ENCODE results near the gene DNLZ.
"Not testable (repeated sequence)": the region's sequence is repeated elsewhere in the genome, so short reads cannot be mapped to it uniquely, and the experiment has no call there.

Gene DNLZ

DNA sequence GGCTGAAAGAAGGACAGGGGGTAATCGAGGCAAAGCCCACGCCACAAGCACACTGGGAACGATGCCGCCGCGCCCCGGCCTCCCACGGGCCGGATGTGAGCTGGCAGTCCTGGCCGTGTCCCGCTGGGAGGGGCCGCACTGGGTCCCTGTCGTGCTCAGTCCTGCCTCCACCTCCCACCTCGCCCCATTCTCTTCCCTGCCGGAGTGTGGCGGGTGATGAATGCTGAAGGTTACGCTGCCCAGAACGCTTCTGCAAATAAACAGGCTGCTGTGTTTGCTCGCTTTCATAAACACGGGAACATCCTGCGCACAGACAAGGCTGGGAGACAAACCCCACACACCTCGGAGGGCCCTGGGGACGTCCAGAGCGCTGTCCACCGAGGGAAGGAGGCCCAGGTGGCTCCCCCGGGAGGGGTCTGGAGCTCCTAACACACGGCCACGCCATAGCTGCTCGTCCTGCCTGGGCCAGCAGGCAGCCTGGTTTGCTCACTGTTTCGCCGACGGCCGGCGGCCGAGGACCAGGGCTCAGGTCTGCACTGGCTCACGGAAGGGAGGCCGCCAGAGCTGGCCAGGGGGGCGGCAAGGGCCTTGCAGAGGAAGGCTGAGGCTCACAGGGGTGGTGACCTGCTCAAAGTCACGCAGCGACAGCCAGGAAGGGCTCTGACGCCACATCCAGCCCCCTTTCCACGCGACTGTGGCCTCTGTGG, 2.3 kb downstream of the DNLZ start:
- Mint-ChIP-seq H3K9me3 (no peaks in the 10 kb centered on the region), H3K27ac (no peak overlapping the region), H3K4me1 (peaks cover 18% of the 10 kb centered on the region), H3K27me3 (no peaks in the 10 kb centered on the region), H3K4me3 (peak overlapping the region in 1 of 2 donors; percentile 21)
- ATAC-seq = no peak
- DNase-seq = no peak

DNA sequence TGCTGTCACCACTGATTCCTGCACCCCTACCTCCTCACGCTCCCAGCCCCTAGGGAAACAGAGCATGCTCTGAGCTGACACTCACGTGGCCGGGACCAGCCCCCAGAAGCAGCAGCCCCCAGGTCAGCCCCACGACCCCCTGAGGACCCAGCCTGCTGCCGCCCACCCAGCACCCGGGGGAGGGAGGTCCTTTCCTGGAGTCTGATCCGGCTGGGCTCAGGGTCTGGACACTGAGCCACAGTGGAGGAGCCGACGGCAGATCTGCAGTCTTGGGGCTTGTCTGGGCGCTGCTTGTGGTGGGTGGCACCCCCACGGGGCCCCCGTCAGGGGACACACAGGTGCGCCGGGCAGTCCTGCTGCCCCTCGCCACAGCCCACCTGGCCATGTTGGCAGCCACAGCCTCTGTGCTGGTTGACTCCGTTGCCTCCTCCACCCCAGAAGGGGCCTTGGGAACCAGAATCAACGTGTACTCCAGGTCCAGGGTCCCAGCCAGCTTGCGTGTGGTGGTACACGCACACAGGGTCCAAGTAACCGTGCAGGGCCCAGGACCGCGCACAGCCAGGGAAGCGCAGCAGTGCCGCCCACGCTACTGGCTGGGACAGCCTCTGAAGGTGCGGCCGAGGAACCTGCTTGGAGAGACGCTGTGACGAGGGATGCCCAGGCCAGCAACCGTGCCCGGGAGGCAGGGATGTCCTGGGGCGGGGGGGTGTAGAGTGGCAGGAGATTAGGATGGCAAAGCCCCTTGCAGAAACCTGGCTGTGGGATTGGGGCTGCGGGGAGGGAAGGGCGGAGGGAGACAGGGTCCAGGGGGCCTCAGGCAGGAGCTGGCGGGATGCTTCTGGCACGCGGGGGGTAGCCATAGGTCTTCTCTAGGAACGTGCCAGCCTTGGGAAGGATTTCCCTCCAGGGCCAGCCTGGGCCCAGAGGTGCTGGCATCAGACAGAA, 3.5 kb downstream of the DNLZ start:
- Mint-ChIP-seq H3K27ac (no peak overlapping the region), H3K4me1 (peaks cover 18% of the 10 kb centered on the region), H3K4me3 (no peak overlapping the region), H3K27me3 (no peaks in the 10 kb centered on the region), H3K9me3 (no peaks in the 10 kb centered on the region)
- no peak for ATAC-seq
- DNase-seq = no peak

DNA sequence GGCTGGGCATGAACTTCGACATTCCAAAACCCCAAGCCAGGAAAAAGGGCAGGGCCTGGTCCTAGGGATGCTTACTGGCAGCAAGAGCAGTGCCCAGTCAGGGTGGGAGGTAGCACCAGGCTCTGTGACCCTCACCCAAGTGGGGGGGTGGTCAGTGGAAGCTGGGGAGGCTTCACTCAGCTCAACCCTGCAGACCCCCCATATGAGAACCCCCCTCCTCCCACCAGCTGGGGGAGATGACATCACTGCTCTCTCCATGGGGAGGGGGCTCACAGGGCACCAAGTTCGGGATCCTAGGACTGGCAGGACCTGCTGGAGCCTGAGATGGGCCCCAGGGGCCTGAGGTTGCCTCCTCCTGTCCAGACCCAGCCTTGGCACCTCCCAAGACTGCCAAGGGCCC, 4.7 kb downstream of the DNLZ start:
- no peak for DNase-seq
- no peaks in the 10 kb centered on the region for H3K9me3 Mint-ChIP-seq
- H3K4me3 Mint-ChIP-seq = no peak overlapping the region
- no peak overlapping the region for H3K27ac Mint-ChIP-seq
- ATAC-seq = no peak
- H3K4me1 Mint-ChIP-seq = peaks cover 16% of the 10 kb centered on the region
- H3K27me3 Mint-ChIP-seq = no peaks in the 10 kb centered on the region

DNA sequence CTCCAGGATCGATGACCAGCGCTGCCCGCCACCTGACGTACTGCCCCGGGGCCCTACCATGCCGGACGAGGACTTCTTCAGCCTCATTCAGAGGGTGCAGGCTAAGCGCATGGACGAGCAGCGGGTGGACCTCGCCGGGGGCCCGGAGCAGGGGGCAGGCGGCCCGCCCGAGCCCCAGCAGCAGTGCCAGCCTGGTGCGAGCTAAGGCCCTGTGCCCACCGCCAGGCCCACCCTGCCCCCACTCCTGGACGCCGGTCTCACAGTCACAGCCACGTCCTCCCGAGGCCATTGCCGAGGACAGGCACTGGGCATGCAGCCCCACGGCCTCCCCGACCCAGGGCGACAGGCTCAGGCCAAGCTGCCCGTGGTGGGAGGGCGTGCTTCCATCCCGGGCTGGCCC, 5.5 kb downstream of the DNLZ start:
- H3K27ac Mint-ChIP-seq = no peak overlapping the region
- ATAC-seq (no peak), DNase-seq (no peak)
- no peak overlapping the region for H3K4me3 Mint-ChIP-seq
- H3K27me3 Mint-ChIP-seq = no peaks in the 10 kb centered on the region
- H3K4me1 Mint-ChIP-seq = peaks cover 15% of the 10 kb centered on the region
- H3K9me3 Mint-ChIP-seq = no peaks in the 10 kb centered on the region

DNA sequence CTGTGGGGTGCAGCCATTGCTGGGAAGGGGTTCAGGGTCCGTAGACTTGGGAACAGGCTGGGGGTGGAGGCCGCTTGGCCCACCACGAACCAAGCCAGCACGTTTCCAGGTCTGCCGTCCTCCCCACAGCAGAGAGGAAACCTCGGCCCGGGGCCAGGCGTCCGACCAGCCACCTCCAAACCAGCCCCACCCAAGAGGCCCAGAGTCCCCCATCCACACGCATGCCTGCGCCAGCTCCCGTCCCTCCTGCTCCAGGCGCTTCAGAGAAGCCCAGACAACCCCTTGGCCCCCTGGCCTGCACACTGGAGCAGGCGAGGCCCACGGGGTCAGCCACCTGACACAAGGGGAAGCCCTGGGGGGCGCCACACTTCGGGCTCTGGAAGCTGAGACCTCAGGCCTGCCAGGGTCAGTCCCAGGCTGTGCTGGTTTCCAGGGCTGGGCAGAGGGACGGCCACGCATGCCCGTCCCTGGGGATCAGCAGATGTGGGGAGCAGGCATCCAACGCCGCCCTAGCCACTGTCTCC, 6.3 kb downstream of the DNLZ start:
- Mint-ChIP-seq H3K27me3 (no peaks in the 10 kb centered on the region), H3K9me3 (no peaks in the 10 kb centered on the region), H3K27ac (no peak overlapping the region), H3K4me1 (peaks cover 14% of the 10 kb centered on the region), H3K4me3 (no peak overlapping the region)
- ATAC-seq (no peak), DNase-seq (no peak)

DNA sequence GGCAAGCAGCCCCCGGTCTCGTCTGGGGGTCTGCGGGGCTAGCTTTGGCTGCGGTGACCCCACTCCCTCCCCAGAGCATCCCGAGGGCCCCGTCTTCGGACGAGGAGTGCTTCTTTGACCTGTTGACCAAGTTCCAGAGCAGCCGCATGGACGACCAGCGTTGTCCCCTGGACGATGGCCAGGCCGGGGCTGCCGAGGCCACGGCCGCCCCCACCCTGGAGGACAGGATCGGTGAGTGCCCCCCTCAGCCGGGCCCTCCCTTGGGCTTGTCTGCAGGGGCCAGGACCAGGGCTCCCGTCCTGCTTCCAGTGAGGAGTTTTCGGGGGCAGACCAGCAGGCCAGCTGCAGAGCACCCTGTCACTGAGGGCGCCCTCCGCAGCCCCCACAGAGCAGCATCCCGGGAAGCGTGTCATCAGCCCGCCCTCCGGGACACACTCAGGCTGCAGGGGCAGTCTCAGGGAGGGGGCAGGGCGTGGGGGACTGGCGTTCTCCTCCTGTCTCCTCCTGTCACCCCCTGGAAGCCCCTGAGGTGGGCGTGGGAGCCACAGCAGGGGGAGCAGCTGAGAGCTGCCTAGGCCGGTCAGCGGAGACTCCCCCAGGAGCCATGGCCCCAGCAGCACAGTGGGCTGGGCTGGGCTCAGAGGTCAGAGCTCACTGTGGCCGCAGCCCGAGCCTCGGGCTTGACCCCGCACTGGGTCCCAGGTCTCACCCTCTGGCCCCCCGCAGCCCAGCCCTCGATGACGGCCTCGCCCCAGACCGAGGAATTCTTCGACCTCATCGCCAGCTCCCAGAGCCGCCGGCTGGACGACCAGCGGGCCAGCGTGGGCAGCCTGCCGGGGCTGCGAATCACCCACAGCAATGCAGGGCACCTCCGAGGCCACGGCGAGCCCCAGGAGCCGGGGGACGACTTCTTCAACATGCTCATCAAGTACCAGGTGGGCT, 7.7 kb downstream of the DNLZ start:
- H3K27ac Mint-ChIP-seq = peak overlapping the region in 1 of 2 donors; percentile 59
- no peak for ATAC-seq
- no peaks in the 10 kb centered on the region for H3K9me3 Mint-ChIP-seq
- no peak for DNase-seq
- peaks cover 10% of the 10 kb centered on the region for H3K4me1 Mint-ChIP-seq
- no peak overlapping the region for H3K4me3 Mint-ChIP-seq
- H3K27me3 Mint-ChIP-seq = no peaks in the 10 kb centered on the region

DNA sequence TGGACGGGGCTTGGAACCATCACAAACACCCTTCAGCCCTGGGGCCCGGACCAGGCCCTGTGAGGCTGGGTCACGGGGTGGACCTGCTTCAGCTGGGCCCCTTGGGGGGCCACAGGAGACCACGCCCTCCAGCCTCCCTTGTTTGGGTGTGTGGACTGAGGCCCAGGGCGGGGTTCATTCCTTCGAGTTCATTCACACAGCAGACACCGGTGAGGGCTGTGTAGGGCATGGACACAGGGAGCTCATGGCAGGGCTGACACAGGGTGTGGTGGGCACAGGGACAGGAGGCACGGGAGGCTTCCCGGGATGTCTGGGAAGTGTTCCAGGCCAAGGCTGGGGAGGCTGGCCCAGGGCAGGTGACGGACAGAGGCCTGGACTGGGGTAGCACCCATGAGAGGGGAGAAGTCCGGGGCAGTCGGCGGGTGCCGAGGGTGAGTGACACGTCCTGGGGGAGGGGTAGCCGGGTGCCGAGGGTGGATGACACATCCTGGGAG, 8.9 kb downstream of the DNLZ start:
- DNase-seq (no peak), ATAC-seq (no peak)
- no peak overlapping the region for H3K27ac Mint-ChIP-seq
- no peak overlapping the region for H3K4me3 Mint-ChIP-seq
- no peaks in the 10 kb centered on the region for H3K27me3 Mint-ChIP-seq
- H3K4me1 Mint-ChIP-seq = peaks cover 10% of the 10 kb centered on the region
- H3K9me3 Mint-ChIP-seq = no peaks in the 10 kb centered on the region

DNA sequence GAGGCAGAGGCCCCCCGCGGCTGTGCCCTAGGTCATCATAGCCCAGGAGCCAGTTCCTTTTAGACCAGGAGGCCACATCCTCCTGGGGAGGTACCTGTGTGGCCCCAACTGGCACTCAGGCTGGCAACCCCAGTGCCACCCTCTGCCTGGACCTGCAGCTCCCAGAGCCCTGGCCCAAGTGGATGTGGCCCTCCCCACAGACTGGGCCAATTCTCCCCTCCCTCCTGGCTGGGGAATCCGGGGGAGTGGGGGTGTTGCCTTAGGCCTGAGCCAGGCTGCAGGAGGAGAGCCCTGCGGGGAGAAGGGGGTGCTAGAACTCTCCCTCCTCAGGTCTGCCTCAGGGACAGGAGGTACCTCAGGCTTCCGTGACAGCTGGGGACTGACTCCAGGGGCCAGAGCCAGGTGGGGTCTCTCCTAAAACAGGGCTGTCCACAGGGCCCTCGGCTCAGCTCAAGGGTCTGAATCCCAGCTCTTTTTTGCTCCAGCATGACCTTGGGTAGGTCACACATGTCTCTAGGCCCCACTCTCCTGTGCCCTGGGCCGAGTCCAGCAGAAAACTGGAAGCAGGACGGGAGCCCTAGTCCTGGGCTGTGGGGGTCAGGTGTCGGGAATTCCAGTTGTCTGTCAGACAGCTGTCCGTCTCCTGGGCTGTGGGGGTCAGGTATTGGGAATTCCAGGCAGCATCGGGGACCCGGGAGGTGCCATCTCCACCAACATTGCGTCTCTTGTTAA, 9.6 kb downstream of the DNLZ start:
- ATAC-seq = no peak
- Mint-ChIP-seq H3K9me3 (no peaks in the 10 kb centered on the region), H3K4me3 (no peak overlapping the region), H3K4me1 (peaks cover 10% of the 10 kb centered on the region), H3K27me3 (no peaks in the 10 kb centered on the region), H3K27ac (peak overlapping the region; percentile 46 to 59)
- no peak for DNase-seq

DNA sequence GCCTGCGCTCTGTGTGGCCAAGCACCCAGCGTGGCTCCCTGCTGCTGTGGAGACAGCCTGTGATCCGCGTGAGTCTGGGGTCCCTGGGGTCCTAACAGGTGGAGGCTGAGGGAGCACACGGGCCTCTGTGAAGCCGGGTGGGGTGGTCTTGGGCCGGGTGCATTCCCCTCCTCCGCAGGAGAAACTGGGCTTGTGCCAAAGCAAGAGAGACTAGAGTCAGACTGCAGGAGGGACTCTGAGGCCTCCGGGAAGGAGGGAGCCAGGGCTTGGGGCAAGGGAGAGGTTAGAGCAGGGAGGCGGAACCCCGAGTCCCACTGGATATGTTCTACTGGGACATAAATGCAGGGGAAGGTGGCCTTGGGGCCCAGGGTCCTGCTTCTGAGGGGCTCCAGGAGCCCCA, 10.5 kb downstream of the DNLZ start:
- Mint-ChIP-seq H3K4me3 (no peak overlapping the region), H3K27ac (peak overlapping the region in 1 of 2 donors; percentile 55)
- no peak for ATAC-seq

DNA sequence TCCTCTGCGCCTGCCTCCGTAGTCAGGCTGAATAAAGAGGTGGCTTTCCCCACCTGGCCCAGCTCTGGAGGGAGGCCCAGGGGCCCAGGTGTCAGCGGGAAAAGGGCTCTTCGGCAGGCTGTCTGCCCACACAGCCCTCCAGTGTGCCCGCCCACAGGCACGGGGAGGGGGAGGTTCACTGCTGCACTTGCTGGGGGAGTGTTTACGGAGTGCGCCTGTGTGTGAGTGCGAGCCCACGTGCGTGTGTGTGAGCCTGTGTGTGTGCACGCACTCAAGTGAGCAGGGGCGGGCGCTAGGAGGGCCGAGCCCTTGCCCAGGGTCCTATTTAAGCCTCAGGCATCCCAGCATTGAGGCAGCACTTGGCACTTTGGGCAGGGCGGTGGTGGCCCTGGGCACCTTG, 10.9 kb downstream of the DNLZ start:
- Mint-ChIP-seq H3K27me3 (no peaks in the 10 kb centered on the region), H3K9me3 (no peaks in the 10 kb centered on the region), H3K27ac (no peak overlapping the region), H3K4me3 (no peak overlapping the region), H3K4me1 (peaks cover 10% of the 10 kb centered on the region)
- DNase-seq (no peak), ATAC-seq (no peak)

More for the DNA sequence above, 10.5 kb downstream of the DNLZ start:
- no peaks in the 10 kb centered on the region for H3K27me3 Mint-ChIP-seq
- DNase-seq = no peak
- peaks cover 10% of the 10 kb centered on the region for H3K4me1 Mint-ChIP-seq
- H3K9me3 Mint-ChIP-seq = no peaks in the 10 kb centered on the region

DNA sequence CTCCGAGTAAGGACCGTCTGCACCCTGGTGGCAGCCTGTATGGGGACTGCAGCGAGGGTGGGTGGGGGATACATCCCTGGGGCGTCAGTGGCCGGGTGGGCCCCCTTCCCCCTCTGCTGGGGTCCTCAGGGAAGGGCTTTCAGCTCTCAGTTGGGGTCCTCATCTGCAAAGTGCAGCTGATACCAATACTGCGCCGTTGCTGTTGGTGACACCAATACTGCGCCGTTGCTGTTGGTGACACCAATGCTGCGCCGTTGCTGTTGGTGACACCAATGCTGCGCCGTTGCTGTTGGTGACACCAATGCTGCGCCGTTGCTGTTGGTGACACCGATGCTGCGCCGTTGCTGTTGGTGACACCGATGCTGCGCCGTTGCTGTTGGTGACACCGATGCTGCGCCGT, 11.7 kb downstream of the DNLZ start:
- H3K4me3 Mint-ChIP-seq, ATAC-seq, H3K27me3 Mint-ChIP-seq, H3K27ac Mint-ChIP-seq, H3K9me3 Mint-ChIP-seq, DNase-seq: not testable (repeated sequence)
- H3K4me1 Mint-ChIP-seq = peaks cover 10% of the 10 kb centered on the region

DNA sequence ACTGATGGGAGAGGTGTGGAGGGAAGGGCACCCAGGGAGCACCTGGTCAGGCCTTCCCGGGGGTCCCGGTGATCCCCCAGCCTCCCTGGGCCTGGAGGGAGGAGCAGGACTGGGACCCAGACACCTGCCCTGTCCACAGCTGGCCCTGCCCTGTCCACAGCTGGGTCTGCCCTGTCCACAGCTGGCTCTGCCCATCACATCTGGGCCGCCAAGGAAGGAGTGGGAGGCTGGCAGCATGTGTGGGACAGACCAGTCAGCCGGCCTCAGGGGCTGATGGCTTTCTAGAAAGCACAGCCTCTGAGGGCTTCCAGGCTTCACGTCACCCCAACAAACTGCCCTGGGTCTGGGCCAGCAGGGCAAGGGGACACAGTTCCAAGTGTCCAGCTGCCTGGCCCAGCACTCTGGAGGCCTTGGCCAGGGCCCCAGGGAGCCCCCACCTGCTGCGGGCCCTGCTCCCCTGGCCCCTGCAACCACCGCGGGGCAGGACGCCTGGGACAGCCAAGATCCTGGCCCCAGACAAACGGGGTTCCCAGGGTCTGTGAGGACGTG, 12.2 kb downstream of the DNLZ start:
- Mint-ChIP-seq H3K4me1 (peaks cover 10% of the 10 kb centered on the region), H3K27ac (no peak overlapping the region), H3K27me3 (no peaks in the 10 kb centered on the region), H3K4me3 (no peak overlapping the region), H3K9me3 (no peaks in the 10 kb centered on the region)
- ATAC-seq (no peak), DNase-seq (no peak)

DNA sequence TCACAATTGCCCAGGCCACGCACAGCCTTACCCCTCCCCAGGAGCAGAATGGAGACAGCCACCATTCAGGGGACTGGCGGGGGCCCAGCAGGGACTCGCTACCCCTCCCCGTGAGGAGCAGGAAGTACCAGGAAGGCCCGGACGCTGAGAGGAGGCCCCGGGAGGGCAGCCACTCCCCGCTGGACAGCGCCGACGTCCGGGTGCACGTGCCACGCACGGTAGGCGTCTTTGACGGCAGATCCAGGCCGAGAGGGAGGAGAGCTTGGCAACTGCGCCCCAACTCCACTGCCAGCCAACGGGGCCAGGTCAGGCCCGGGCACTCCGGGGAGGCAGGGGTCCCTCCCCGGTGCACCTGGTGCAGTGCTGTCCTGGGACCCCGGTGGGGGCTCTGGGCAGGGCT, 14.0 kb downstream of the DNLZ start:
- no peak for ATAC-seq
- H3K9me3 Mint-ChIP-seq = no peaks in the 10 kb centered on the region
- H3K4me1 Mint-ChIP-seq = peaks cover 7% of the 10 kb centered on the region
- no peak overlapping the region for H3K4me3 Mint-ChIP-seq
- no peak overlapping the region for H3K27ac Mint-ChIP-seq
- DNase-seq = no peak
- H3K27me3 Mint-ChIP-seq = no peaks in the 10 kb centered on the region

DNA sequence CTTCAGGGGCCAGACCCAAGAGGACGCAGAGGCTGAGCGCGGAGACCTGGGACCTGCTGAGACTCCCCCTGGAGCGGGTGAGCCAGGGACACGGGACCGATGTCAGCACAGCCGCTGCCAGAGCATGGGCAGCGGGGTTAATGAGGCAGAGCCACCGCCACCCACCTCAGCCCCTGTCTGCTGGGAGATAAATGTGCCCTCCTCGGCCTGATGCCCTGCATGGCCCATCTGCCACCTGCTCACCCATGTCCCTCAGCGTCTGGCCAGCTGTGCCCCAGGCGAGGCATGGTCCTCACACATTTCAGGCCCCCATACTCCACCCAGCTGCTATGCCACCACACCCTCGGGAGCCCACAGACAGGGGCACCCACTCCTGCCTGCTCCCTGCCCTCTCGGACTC, 14.9 kb downstream of the DNLZ start:
- H3K9me3 Mint-ChIP-seq = no peaks in the 10 kb centered on the region
- H3K4me1 Mint-ChIP-seq = peaks cover 6% of the 10 kb centered on the region
- no peak overlapping the region for H3K4me3 Mint-ChIP-seq
- H3K27ac Mint-ChIP-seq = no peak overlapping the region
- DNase-seq (no peak), ATAC-seq (no peak)
- H3K27me3 Mint-ChIP-seq = no peaks in the 10 kb centered on the region
